ENCODE measurements around the gene CRIP1. TPM values are rescaled to one million over a fixed set of nuclear protein-coding genes. Genes with fewer than 3 reads are reported as not detected.
A peak's percentile ranks its signal among the peaks of the same experiment; 100 is the strongest.

The CRIP1 gene
- total and polyA plus RNA-seq, 4 experiments from 2014 or later, result 276 to 2,028 (median 865) TPM

- no peak overlapping the region for H3K27ac ChIP-seq (ENCODE audit: low read depth, low read length)
- no peaks in the 10 kb centered on the region for H3K9me3 ChIP-seq (ENCODE audit: control insufficient read depth in 1 of 2, low read length in 2 of 2)
- intact Hi-C loops (cut with micrococcal nuclease), result no loop called here
- peaks cover 0 to 4% (median 1%) of the 10 kb centered on the region in 4 donors for H3K4me1 Mint-ChIP-seq
- H3K27ac Mint-ChIP-seq, result peak overlapping the region in 2 of 7 donors; percentile 13 to 37
- H3K4me3 Mint-ChIP-seq, result no peak overlapping the region
- H3K4me3 ChIP-seq (ENCODE audit: low read length in 2 of 2), result no peak overlapping the region
- ChIA-PET POLR2A (ENCODE audit: partially characterized antibody) (no interaction called here), CTCF (ENCODE audit: partially characterized antibody) (no interaction called here)
- H3K36me3 ChIP-seq (ENCODE audit: insufficient read depth, low read length), result no peaks in the 10 kb centered on the region
- peaks cover 0 to 2% (median 0%) of the 10 kb centered on the region in 8 donors for H3K9me3 Mint-ChIP-seq
- no peaks in the 10 kb centered on the region for H3K4me1 ChIP-seq (ENCODE audit: insufficient read depth, low read length)
- peaks cover 9 to 10% of the 10 kb centered on the region in 2 donors for H3K27me3 Mint-ChIP-seq
- H3K27me3 ChIP-seq (ENCODE audit: insufficient read depth, low read length), result no peaks in the 10 kb centered on the region
- DNase-seq, result no peak
- H3K36me3 Mint-ChIP-seq, result no peaks in the 10 kb centered on the region
These were observed 17.4 kb downstream of the CRIP1 start for GRCh38 chr14:105503935-105504692.

- peaks cover 0 to 1% (median 0%) of the 10 kb centered on the region in 8 donors for H3K9me3 Mint-ChIP-seq
- Histone ChIP-seq H3K36me3 (ENCODE audit: insufficient read depth, low read length) (no peaks in the 10 kb centered on the region), H3K4me1 (ENCODE audit: insufficient read depth, low read length) (no peaks in the 10 kb centered on the region), H3K4me3 (ENCODE audit: low read length in 2 of 2) (no peak overlapping the region), H3K27me3 (ENCODE audit: insufficient read depth, low read length) (no peaks in the 10 kb centered on the region), H3K27ac (ENCODE audit: low read depth, low read length) (no peak overlapping the region), H3K9me3 (ENCODE audit: control insufficient read depth in 1 of 2, low read length in 2 of 2) (no peaks in the 10 kb centered on the region)
- peaks cover 9 to 10% of the 10 kb centered on the region in 2 donors for H3K27me3 Mint-ChIP-seq
- no peak for DNase-seq
- ChIA-PET POLR2A (ENCODE audit: partially characterized antibody) (no interaction called here), CTCF (ENCODE audit: partially characterized antibody) (no interaction called here)
- H3K27ac Mint-ChIP-seq, result no peak overlapping the region
- H3K36me3 Mint-ChIP-seq, result no peaks in the 10 kb centered on the region
- peaks cover 0 to 4% (median 1%) of the 10 kb centered on the region in 4 donors for H3K4me1 Mint-ChIP-seq
- intact Hi-C loops (cut with micrococcal nuclease), result no loop called here
- no peak overlapping the region for H3K4me3 Mint-ChIP-seq
These were observed 18.4 kb downstream of the CRIP1 start for GRCh38 chr14:105505101-105505500.

- intact Hi-C loops (cut with micrococcal nuclease), result no loop called here
- Mint-ChIP-seq H3K9me3 (peaks cover 0 to 1% (median 0%) of the 10 kb centered on the region in 8 donors), H3K4me3 (no peak overlapping the region), H3K4me1 (peaks cover 0 to 4% (median 1%) of the 10 kb centered on the region in 4 donors), H3K36me3 (no peaks in the 10 kb centered on the region), H3K27me3 (peaks cover 13 to 16% of the 10 kb centered on the region in 2 donors), H3K27ac (no peak overlapping the region)
- no peak for DNase-seq
- H3K36me3 ChIP-seq (ENCODE audit: insufficient read depth, low read length), result no peaks in the 10 kb centered on the region
- no peaks in the 10 kb centered on the region for H3K9me3 ChIP-seq (ENCODE audit: control insufficient read depth in 1 of 2, low read length in 2 of 2)
- H3K4me1 ChIP-seq (ENCODE audit: insufficient read depth, low read length), result no peaks in the 10 kb centered on the region
- no peak overlapping the region for H3K27ac ChIP-seq (ENCODE audit: low read depth, low read length)
- ChIA-PET POLR2A (ENCODE audit: partially characterized antibody) (no interaction called here), CTCF (ENCODE audit: partially characterized antibody) (interaction anchor here (0.6 kb wide), 1 partner anchor 462 kb away, joined by 3 read pairs; no protein-coding TSS in a partner anchor)
- H3K27me3 ChIP-seq (ENCODE audit: insufficient read depth, low read length), result no peaks in the 10 kb centered on the region
- H3K4me3 ChIP-seq (ENCODE audit: low read length in 2 of 2), result no peak overlapping the region
These were observed 20.6 kb downstream of the CRIP1 start for GRCh38 chr14:105507247-105507646.

- Mint-ChIP-seq H3K27me3 (peaks cover 19 to 20% of the 10 kb centered on the region in 2 donors), H3K27ac (peak overlapping the region in 1 of 7 donors; percentile 1), H3K4me3 (no peak overlapping the region), H3K4me1 (peaks cover 0 to 4% (median 1%) of the 10 kb centered on the region in 4 donors), H3K9me3 (peaks cover 0 to 1% (median 0%) of the 10 kb centered on the region in 8 donors), H3K36me3 (no peaks in the 10 kb centered on the region)
- no peaks in the 10 kb centered on the region for H3K27me3 ChIP-seq (ENCODE audit: insufficient read depth, low read length)
- no peaks in the 10 kb centered on the region for H3K4me1 ChIP-seq (ENCODE audit: insufficient read depth, low read length)
- no peaks in the 10 kb centered on the region for H3K9me3 ChIP-seq (ENCODE audit: control insufficient read depth in 1 of 2, low read length in 2 of 2)
- ChIA-PET POLR2A (ENCODE audit: partially characterized antibody) (no interaction called here), CTCF (ENCODE audit: partially characterized antibody) (no interaction called here)
- no peak for DNase-seq
- intact Hi-C loops (cut with micrococcal nuclease), result no loop called here
- no peak overlapping the region for H3K4me3 ChIP-seq (ENCODE audit: low read length in 2 of 2)
- H3K36me3 ChIP-seq (ENCODE audit: insufficient read depth, low read length), result no peaks in the 10 kb centered on the region
- H3K27ac ChIP-seq (ENCODE audit: low read depth, low read length), result no peak overlapping the region
These were observed 21.4 kb downstream of the CRIP1 start for GRCh38 chr14:105508069-105508468.

GRCh38 chr14:105508601-105509000 is 21.9 kb downstream of the CRIP1 start:
- no peak overlapping the region for H3K27ac Mint-ChIP-seq
- POLR2A ChIA-PET (ENCODE audit: partially characterized antibody), result no interaction called here
- intact Hi-C loops (cut with micrococcal nuclease), result no loop called here
- H3K4me1 ChIP-seq (ENCODE audit: insufficient read depth, low read length), result no peaks in the 10 kb centered on the region
- H3K9me3 Mint-ChIP-seq, result peaks cover 0 to 1% (median 0%) of the 10 kb centered on the region in 8 donors
- no peaks in the 10 kb centered on the region for H3K9me3 ChIP-seq (ENCODE audit: control insufficient read depth in 1 of 2, low read length in 2 of 2)
- CTCF ChIA-PET (ENCODE audit: partially characterized antibody), result no interaction called here
- no peak overlapping the region for H3K27ac ChIP-seq (ENCODE audit: low read depth, low read length)
- peaks cover 0 to 4% (median 1%) of the 10 kb centered on the region in 4 donors for H3K4me1 Mint-ChIP-seq
- no peak overlapping the region for H3K4me3 Mint-ChIP-seq
- no peak overlapping the region for H3K4me3 ChIP-seq (ENCODE audit: low read length in 2 of 2)
- peaks cover 20% of the 10 kb centered on the region in 2 donors for H3K27me3 Mint-ChIP-seq
- no peaks in the 10 kb centered on the region for H3K27me3 ChIP-seq (ENCODE audit: insufficient read depth, low read length)
- no peaks in the 10 kb centered on the region for H3K36me3 Mint-ChIP-seq
- DNase-seq, result no peak
- H3K36me3 ChIP-seq (ENCODE audit: insufficient read depth, low read length), result no peaks in the 10 kb centered on the region

GRCh38 chr14:105517096-105517495 is 30.4 kb downstream of the CRIP1 start:
- no peak overlapping the region for H3K4me3 ChIP-seq (ENCODE audit: low read length in 2 of 2)
- H3K4me3 Mint-ChIP-seq, result no peak overlapping the region
- H3K36me3 Mint-ChIP-seq, result no peaks in the 10 kb centered on the region
- no peak overlapping the region for H3K27ac Mint-ChIP-seq
- POLR2A ChIA-PET (ENCODE audit: partially characterized antibody), result no interaction called here
- no peaks in the 10 kb centered on the region for H3K9me3 ChIP-seq (ENCODE audit: control insufficient read depth in 1 of 2, low read length in 2 of 2)
- H3K27me3 Mint-ChIP-seq, result peaks cover 17 to 31% of the 10 kb centered on the region in 2 donors
- H3K36me3 ChIP-seq (ENCODE audit: insufficient read depth, low read length), result no peaks in the 10 kb centered on the region
- no peak overlapping the region for H3K27ac ChIP-seq (ENCODE audit: low read depth, low read length)
- CTCF ChIA-PET (ENCODE audit: partially characterized antibody), result no interaction called here
- intact Hi-C loops (cut with micrococcal nuclease), result no loop called here
- H3K27me3 ChIP-seq (ENCODE audit: insufficient read depth, low read length), result no peaks in the 10 kb centered on the region
- no peaks in the 10 kb centered on the region for H3K9me3 Mint-ChIP-seq
- DNase-seq, result no peak
- H3K4me1 ChIP-seq (ENCODE audit: insufficient read depth, low read length), result no peaks in the 10 kb centered on the region
- H3K4me1 Mint-ChIP-seq, result no peaks in the 10 kb centered on the region

GRCh38 chr14:105519946-105520698 is 33.4 kb downstream of the CRIP1 start:
- H3K9me3 Mint-ChIP-seq, result no peaks in the 10 kb centered on the region
- ChIA-PET POLR2A (ENCODE audit: partially characterized antibody) (no interaction called here), CTCF (ENCODE audit: partially characterized antibody) (interaction anchor here (0.7 to 1.2 kb wide), 3 partner anchors 8 to 31 kb away, joined by 3 read pairs; no protein-coding TSS in a partner anchor)
- H3K27me3 ChIP-seq (ENCODE audit: insufficient read depth, low read length), result no peaks in the 10 kb centered on the region
- no peaks in the 10 kb centered on the region for H3K4me1 ChIP-seq (ENCODE audit: insufficient read depth, low read length)
- intact Hi-C loops (cut with micrococcal nuclease), result no loop called here
- no peak overlapping the region for H3K4me3 ChIP-seq (ENCODE audit: low read length in 2 of 2)
- no peaks in the 10 kb centered on the region for H3K36me3 ChIP-seq (ENCODE audit: insufficient read depth, low read length)
- no peaks in the 10 kb centered on the region for H3K36me3 Mint-ChIP-seq
- peaks cover 9 to 19% of the 10 kb centered on the region in 2 donors for H3K27me3 Mint-ChIP-seq
- no peak overlapping the region for H3K27ac Mint-ChIP-seq
- H3K27ac ChIP-seq (ENCODE audit: low read depth, low read length), result no peak overlapping the region
- DNase-seq, result no peak
- H3K9me3 ChIP-seq (ENCODE audit: control insufficient read depth in 1 of 2, low read length in 2 of 2), result no peaks in the 10 kb centered on the region
- H3K4me3 Mint-ChIP-seq, result no peak overlapping the region
- peaks cover 0 to 6% (median 1%) of the 10 kb centered on the region in 4 donors for H3K4me1 Mint-ChIP-seq
